PC-3 (cell line): Measurements from ENCODE around the gene MAP3K8.

ENCODE experiments used
- CTCF ChIP-seq: fragments of 300-600 bp; sonication (generic); conservative IDR thresholded peaks from 2 replicates; pipeline ENCODE4 v1.5.1; 2017; ENCODE audit warnings: antibody characterized with exemption, low read depth, mild to moderate bottlenecking, low read length
- EZH2 ChIP-seq: fragments of 300-600 bp; sonication (generic); IDR thresholded peaks from one replicate; pipeline ENCODE4 v1.6.1; 2017; ENCODE audit warnings: antibody characterized with exemption, mild to moderate bottlenecking, low read length; ENCODE audit not compliant: unreplicated experiment

DNA sequence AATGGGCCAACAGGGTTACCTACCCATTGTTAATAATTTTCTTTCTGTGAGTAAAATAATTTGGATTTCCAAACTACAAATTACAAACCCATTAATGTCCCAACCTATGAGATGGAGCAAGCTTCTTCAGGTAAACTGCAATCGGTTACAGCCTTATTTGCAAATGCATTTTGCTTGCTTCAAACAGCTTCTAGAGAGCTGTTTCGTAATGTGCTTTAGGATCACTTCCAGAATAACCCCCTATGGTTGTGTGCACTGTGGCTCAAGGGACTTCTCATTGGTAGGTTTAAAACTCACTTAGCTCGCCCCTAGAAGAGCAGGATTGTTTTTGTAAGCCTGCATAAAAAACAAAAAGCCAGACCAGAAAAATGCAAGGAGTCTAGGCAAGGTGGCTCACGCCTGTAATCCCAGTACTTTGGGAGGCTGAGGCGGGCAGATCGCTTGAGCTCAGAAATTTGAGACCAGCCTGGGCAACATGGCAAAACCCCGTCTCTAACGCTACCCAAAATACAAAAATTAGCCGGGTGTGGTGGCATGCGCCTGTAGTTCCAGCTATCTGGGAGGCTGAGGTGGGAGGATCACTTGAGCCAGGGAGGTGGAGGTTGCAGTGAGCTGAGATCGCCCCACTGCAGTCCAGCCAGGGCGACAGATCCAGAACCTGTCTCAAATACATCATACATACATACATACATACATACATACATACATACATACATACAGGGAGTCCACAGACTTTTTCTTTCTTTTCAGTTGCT is 3.3 kb upstream of the MAP3K8 start:
- TF ChIP-seq CTCF (no peak), EZH2 (no peak)
